ENCODE results near the gene ATF7.

Gene ATF7

DNA sequence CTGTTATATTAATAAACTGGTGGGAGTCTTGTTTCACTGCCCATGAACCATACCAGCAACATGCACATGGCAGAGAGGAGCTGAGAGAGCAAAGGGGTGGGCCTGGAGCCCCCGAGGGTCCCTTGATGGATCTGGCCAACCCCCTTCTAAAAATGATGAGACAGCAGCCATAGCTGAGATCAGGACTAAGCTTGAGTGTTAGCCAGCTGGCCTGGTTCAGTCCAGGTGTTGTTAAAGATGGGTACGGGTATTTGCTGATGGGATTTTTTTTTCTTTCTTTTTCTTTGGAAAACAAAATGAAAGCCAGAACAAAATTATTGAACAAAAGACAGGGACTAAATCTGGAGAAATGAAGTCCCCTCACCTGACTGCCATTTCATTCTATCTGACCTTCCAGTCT is 158.3 kb downstream of the ATF7 start:
- in situ Hi-C loops (cut with HindIII; ENCODE audit: low pct_unique_long_range_greater_than_20kb, low sequenced_read_pairs): no loop called here
- TF ChIP-seq JUND (IDR thresholded peaks at IDR 0.05; ENCODE audit: low read depth): no peak
- no peak for DNase-seq (ENCODE audit: low read depth in 1 of 2, low spot score in 1 of 2)

DNA sequence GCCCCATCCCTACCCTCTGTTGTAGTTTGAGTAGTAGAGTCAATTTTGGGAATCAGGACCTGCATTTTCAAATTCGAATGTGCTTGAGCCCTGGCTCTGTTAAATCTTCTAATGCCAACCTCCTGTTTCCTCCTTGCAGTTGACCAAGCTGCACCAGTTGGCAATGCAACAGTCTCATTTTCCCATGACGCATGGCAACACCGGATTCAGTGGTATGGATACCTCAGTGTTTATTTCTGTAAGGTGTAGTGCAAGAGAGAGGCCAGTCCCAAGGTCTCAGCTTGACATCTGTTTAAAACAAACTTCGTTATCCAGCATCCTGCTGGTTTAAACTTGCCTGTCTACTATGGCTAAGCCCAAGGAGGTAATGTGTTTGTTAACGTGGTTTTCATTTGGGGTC is 159.1 kb downstream of the ATF7 start:
- no peak for DNase-seq (ENCODE audit: low read depth in 1 of 2, low spot score in 1 of 2)
- in situ Hi-C loops (cut with HindIII; ENCODE audit: low pct_unique_long_range_greater_than_20kb, low sequenced_read_pairs): no loop called here
- TF ChIP-seq JUND (IDR thresholded peaks at IDR 0.05; ENCODE audit: low read depth): no peak

DNA sequence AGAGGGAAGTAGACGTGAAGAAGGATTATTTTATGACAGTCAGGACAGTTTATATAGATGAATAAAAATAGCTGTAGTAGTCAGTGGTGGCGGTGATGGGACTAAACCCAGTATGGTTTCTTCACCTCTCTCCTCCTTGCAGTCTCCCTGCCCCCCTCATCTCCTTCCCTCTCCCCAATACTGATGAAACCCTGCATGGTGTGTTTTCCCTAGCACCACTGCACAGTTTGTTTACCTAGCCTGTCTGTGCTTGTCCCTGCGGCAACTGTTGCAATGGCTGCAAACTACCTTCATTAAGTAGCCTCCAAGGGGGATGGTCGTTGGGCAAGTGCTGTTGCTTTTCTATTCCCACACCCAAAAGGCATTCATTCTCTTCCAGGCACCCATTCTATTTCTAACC is 159.5 kb downstream of the ATF7 start:
- no peak for TF ChIP-seq JUND (IDR thresholded peaks at IDR 0.05; ENCODE audit: low read depth)
- no peak for DNase-seq (ENCODE audit: low read depth in 1 of 2, low spot score in 1 of 2)
- in situ Hi-C loops (cut with HindIII; ENCODE audit: low pct_unique_long_range_greater_than_20kb, low sequenced_read_pairs): no loop called here

DNA sequence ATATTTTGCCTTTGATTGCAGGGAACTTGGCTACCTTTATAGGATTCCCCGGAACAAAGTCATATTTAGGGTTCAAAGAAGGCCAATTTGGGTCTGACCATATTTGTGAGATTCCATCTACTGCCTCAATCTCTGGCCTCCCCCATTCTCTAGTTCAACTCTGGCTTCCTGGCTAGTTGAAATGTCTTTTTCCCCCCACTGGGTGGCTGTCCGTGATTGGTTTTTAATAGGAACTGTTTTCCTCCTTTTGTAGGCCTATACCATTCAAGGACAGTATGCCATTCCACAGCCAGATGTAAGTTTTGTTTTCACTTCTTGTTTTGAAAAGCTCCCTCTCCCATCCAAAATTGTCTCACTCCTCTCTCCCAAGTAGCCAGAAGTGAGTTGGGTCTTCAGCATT is 160.5 kb downstream of the ATF7 start:
- DNase-seq (ENCODE audit: low read depth in 1 of 2, low spot score in 1 of 2): no peak
- no peak for TF ChIP-seq JUND (IDR thresholded peaks at IDR 0.05; ENCODE audit: low read depth)
- in situ Hi-C loops (cut with HindIII; ENCODE audit: low pct_unique_long_range_greater_than_20kb, low sequenced_read_pairs): no loop called here

DNA sequence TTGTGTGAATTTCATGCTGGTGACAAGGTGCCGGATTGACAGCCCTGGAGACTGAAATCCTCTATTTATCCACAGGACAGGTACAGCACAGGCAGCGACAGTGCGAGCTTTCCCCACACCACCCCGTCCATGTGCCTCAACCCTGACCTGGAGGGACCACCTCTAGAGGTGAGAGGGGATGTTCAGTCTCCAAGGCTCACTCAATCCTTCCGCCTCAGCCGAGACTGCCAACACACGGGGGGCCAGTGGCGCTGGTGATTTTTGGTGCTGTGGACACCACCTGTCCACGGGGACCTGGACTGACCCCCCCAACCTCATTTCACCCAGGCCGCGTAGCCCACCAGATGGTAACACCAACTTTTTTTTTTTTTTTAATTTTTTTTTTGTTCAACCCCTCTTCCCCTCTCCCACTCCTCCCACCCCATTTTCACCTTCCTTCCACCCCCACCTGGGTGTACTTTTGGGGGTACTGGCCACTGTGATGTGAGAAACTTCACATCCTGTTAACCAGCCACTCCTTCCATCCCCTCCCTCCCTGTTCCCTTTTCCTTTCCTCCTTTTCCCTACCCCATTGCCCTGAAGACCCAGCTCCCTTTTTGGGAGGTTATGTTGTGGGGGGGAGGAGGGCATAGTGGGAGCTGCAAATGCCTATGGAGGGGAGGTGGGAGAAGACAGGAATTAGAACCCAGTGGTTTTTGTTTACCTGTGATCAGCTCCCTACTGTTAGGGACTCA is 161.3 kb downstream of the ATF7 start:
- TF ChIP-seq JUND (IDR thresholded peaks at IDR 0.05; ENCODE audit: low read depth): no peak
- no peak for DNase-seq (ENCODE audit: low read depth in 1 of 2, low spot score in 1 of 2)
- in situ Hi-C loops (cut with HindIII; ENCODE audit: low pct_unique_long_range_greater_than_20kb, low sequenced_read_pairs): no loop called here

DNA sequence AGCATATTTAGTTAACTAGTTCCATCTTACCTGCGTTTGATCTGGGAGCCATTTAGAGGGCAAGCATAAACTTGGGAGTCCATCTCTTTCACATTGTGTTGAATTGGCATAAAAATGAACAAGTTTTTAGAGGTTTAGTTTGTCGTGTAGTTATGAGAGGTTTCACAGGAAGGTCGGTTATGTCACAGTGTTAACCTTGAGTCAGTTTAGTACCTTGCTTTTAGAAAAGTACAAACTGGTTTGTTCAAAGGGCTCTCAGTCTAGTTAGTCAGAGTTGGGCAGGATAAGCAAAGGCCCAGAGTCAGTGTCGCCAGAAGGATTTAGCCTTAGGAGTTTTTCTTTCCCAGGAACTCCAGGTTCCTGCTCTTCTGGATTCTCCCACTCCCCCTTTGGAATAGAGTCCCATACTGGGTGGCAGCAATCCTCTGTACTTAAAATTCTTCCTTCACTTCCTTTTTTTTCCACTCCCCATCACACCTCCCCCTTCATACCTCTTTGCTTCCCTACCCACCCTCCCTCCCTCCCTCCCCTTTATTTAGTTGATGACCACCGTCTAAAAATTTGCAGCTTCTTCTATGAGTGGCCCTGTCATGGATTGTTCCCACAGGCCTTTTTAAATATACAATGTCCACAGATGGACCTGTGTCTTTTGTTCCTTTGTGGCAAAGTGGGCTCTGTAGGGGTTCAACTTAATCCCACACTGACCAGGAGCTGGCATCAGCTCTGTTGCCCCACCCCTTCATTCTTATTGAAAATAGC is 162.2 kb downstream of the ATF7 start:
- in situ Hi-C loops (cut with HindIII; ENCODE audit: low pct_unique_long_range_greater_than_20kb, low sequenced_read_pairs): no loop called here
- no peak for DNase-seq (ENCODE audit: low read depth in 1 of 2, low spot score in 1 of 2)
- TF ChIP-seq JUND (IDR thresholded peaks at IDR 0.05; ENCODE audit: low read depth): no peak

DNA sequence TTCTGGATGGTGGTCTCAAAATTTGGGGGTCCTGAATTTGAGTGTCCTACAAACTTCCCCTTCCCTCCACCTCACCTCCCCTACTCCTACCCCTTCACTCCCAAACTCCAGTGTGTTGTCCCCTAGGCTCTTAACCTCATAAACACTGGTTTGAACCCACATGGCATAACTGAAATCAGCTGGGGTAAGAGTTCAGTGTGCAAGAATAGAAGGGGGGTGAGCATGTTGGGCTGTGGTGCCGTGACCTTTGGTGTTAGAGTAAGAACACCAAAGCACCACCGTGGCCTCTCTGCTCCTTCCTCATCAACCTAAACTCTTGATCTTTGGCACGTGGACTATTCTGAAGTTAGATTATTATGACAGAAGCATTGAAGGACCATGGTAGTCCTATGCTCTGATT is 163.2 kb downstream of the ATF7 start:
- no peak for TF ChIP-seq JUND (IDR thresholded peaks at IDR 0.05; ENCODE audit: low read depth)
- in situ Hi-C loops (cut with HindIII; ENCODE audit: low pct_unique_long_range_greater_than_20kb, low sequenced_read_pairs): no loop called here

DNA sequence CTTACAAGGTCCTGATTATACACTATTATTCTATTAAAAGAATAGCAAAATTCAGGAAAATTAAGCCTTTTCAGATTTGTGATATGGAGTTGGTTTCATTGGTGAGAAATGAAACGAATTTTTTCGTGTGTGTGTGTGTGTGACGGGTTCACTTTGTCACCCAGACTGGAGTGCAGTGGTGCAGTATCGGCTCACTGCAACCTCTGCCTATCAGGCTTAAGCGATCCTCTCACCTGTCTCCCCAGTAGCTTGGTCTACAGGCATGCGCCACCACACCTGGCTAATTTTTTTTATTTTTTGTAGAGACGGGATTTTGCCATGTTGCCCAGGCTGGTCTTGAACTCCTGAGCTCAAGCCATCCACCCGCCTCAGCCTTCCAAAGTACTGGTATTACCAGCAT is 164.6 kb downstream of the ATF7 start:
- no peak for DNase-seq (ENCODE audit: low read depth in 1 of 2, low spot score in 1 of 2)
- TF ChIP-seq JUND (IDR thresholded peaks at IDR 0.05; ENCODE audit: low read depth): no peak
- in situ Hi-C loops (cut with HindIII; ENCODE audit: low pct_unique_long_range_greater_than_20kb, low sequenced_read_pairs): no loop called here

More for the DNA sequence above, 163.2 kb downstream of the ATF7 start:
- no peak for DNase-seq (ENCODE audit: low read depth in 1 of 2, low spot score in 1 of 2)

DNA sequence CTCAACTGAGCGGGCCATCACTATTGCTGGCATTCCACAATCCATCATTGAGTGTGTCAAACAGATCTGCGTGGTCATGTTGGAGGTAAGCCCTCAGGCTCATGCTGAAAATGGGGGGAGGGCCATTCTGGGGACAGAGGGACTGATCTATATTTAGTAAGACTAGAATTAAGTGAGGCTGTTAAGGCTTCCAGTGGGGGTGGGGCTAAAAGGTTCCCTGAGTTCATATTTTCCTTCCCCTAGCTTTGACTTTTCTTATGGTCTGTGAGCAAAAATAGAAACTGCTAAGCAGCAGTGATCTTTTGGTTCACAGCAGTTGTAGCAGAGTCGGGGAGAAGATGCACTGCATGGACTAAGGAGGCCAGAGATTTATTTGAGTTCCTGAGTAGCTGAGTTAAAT is 165.1 kb downstream of the ATF7 start:
- in situ Hi-C loops (cut with HindIII; ENCODE audit: low pct_unique_long_range_greater_than_20kb, low sequenced_read_pairs): no loop called here
- DNase-seq (ENCODE audit: low read depth in 1 of 2, low spot score in 1 of 2): no peak
- no peak for TF ChIP-seq JUND (IDR thresholded peaks at IDR 0.05; ENCODE audit: low read depth)

DNA sequence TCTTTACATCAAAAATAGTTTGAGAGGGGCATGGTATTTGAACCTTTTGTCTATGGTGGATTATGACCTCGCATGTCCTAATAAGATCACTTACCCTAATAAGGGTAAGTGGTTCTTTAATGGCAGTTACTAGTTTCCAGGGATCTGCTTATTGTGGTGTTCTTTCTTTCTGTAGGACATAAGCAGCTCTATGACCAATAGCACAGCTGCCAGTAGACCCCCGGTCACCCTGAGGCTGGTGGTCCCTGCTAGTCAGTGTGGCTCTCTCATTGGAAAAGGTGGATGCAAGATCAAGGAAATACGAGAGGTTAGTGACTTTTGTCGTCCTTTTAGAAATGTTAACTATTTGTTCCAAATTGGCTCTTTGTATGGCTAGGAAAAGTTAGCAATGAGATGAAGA is 167.1 kb downstream of the ATF7 start:
- in situ Hi-C loops (cut with HindIII; ENCODE audit: low pct_unique_long_range_greater_than_20kb, low sequenced_read_pairs): no loop called here
- DNase-seq (ENCODE audit: low read depth in 1 of 2, low spot score in 1 of 2): no peak
- TF ChIP-seq JUND (IDR thresholded peaks at IDR 0.05; ENCODE audit: low read depth): no peak

All from T47D (cell line).